Calu3 (cell line): ENCODE measurements around the gene DFFB. TPM values are rescaled to one million over a fixed set of nuclear protein-coding genes. Genes with fewer than 3 reads are reported as not detected.

ENCODE experiments used
- BruUV-seq: library from RNA; stranded (reverse); fragments of 400-500 nt; replicated peaks from 2 replicates; lab custom pipeline; 2021; lab: Mats Ljungman, UMichigan
- CTCF ChIA-PET: fragments of 300-600 bp; sonication (Branson Sonifier 250); formaldehyde crosslinking; loops from one replicate; lab custom pipeline; 2022; ENCODE audit warnings: antibody characterized with exemption; lab: Charles Lee
- DNase-seq: peaks from one replicate; pipeline ENCODE4 v3.0.0; 2022
- H3K27ac Mint-ChIP-seq: one replicate; pipeline ENCODE4 v1.8.0; 2022; ENCODE audit warnings: mixed read lengths; ENCODE audit not compliant: unreplicated experiment
- H3K27me3 Mint-ChIP-seq: one replicate; pipeline ENCODE4 v1.8.0; 2022; ENCODE audit warnings: mixed read lengths; ENCODE audit not compliant: unreplicated experiment
- H3K36me3 Mint-ChIP-seq: one replicate; pipeline ENCODE4 v1.8.0; 2022; ENCODE audit warnings: mild to moderate bottlenecking, moderate library complexity, mixed read lengths; ENCODE audit not compliant: insufficient read depth, unreplicated experiment
- H3K4me1 Mint-ChIP-seq: one replicate; pipeline ENCODE4 v1.8.0; 2022; ENCODE audit warnings: mild to moderate bottlenecking, low read depth, mixed read lengths; ENCODE audit not compliant: unreplicated experiment
- H3K4me3 Mint-ChIP-seq: one replicate; pipeline ENCODE4 v1.8.0; 2022; ENCODE audit warnings: mild to moderate bottlenecking, low read depth, moderate library complexity, mixed read lengths; ENCODE audit not compliant: unreplicated experiment
- H3K9me3 Mint-ChIP-seq: one replicate; pipeline ENCODE4 v1.8.0; 2022; ENCODE audit warnings: low read depth, mixed read lengths; ENCODE audit not compliant: unreplicated experiment
- intact Hi-C: fragments of 100-400 bp; cut with micrococcal nuclease; formaldehyde crosslinking; loops from one replicate; pipeline ENCODE4 v1.10.0; 2022; ENCODE audit not compliant: unreplicated experiment
- total RNA-seq: library from RNA; stranded (reverse); gene quantifications from 2 replicates; pipeline ENCODE4 v1.2.3, GENCODE V29; 2022
- TF ChIP-seq, protein P1 (sequence below): fragments of 200-600 bp; IDR thresholded peaks from one replicate; pipeline ENCODE4 v1.8.0; 2022; ENCODE audit warnings: antibody characterized with exemption; ENCODE audit not compliant: unreplicated experiment

Gene DFFB
- total RNA-seq, 1 experiment from 2014 or later, result 6.6 TPM

DNA sequence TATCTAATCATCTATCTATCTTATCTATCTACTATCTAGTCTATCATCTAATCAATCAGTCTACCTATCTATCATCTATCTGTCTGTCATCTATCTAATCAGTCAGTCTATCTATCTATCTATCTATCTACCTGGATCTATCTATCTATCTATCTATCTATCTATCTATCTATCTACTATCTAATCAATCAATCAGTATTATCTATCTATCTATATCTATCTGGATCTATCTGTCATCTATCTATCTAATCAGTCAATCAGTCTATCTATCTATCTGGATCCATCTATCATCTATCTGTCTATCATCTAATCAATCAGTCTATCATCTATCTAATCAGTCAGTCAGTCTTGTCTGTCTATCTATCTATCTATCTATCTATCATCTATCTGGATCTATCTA is 69.7 kb downstream of the DFFB start:
- TF ChIP-seq, protein P1, sequence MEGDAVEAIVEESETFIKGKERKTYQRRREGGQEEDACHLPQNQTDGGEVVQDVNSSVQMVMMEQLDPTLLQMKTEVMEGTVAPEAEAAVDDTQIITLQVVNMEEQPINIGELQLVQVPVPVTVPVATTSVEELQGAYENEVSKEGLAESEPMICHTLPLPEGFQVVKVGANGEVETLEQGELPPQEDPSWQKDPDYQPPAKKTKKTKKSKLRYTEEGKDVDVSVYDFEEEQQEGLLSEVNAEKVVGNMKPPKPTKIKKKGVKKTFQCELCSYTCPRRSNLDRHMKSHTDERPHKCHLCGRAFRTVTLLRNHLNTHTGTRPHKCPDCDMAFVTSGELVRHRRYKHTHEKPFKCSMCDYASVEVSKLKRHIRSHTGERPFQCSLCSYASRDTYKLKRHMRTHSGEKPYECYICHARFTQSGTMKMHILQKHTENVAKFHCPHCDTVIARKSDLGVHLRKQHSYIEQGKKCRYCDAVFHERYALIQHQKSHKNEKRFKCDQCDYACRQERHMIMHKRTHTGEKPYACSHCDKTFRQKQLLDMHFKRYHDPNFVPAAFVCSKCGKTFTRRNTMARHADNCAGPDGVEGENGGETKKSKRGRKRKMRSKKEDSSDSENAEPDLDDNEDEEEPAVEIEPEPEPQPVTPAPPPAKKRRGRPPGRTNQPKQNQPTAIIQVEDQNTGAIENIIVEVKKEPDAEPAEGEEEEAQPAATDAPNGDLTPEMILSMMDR, result no peak
- no TSS peak for BruUV-seq
- no peak for DNase-seq
- intact Hi-C loops, result no loop called here
- CTCF ChIA-PET, result no interaction called here
- Mint-ChIP-seq H3K27me3 (peaks cover 70% of the 10 kb centered on the region), H3K4me1 (no peaks in the 10 kb centered on the region), H3K9me3 (peaks cover 12% of the 10 kb centered on the region), H3K4me3 (no peak overlapping the region), H3K36me3 (no peaks in the 10 kb centered on the region), H3K27ac (no peak overlapping the region)

DNA sequence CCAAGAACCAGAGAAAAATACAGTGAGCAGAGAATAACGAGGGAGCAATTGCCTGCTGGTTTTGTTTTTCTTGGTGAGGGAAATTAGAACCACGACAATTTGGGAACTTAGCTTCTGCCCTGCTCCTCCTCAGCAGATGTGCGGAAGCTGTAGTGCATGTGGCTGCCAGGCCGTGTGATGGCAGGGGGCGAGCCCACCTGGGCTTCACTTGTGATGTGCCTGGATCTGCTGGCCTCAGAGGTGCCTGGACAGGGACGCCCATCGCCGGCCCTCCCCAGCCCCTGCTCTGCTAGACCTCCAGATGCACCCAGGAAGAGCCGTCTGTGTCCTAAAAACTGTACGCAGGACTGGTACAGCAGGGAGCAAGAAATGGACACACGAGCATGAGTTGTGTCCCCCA is 71.3 kb downstream of the DFFB start:
- Mint-ChIP-seq H3K36me3 (no peaks in the 10 kb centered on the region), H3K27ac (no peak overlapping the region), H3K27me3 (peaks cover 67% of the 10 kb centered on the region), H3K9me3 (peaks cover 12% of the 10 kb centered on the region), H3K4me1 (no peaks in the 10 kb centered on the region), H3K4me3 (no peak overlapping the region)
- no TSS peak for BruUV-seq
- CTCF ChIA-PET, result no interaction called here
- TF ChIP-seq, protein P1, result no peak
- DNase-seq, result no peak
- intact Hi-C loops, result no loop called here

DNA sequence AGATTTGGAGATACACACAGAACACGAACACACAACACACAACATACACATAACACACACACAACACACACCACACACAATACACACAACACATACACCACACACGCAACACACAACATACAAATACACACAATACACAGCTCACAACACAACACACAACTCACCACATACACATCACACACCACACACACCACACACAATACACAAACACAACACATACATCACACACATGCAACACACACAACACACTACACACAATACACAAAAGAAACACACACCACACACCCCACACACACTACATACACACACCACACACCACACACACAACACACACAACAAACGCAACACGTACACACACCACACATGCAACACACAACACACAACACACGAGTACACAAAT is 71.8 kb downstream of the DFFB start:
- H3K4me1 Mint-ChIP-seq, result no peaks in the 10 kb centered on the region
- intact Hi-C loops, result no loop called here
- BruUV-seq, result no TSS peak
- H3K27ac Mint-ChIP-seq, result no peak overlapping the region
- no peak for DNase-seq
- H3K36me3 Mint-ChIP-seq, result no peaks in the 10 kb centered on the region
- peaks cover 12% of the 10 kb centered on the region for H3K9me3 Mint-ChIP-seq
- peaks cover 69% of the 10 kb centered on the region for H3K27me3 Mint-ChIP-seq
- TF ChIP-seq, protein P1, result no peak
- no peak overlapping the region for H3K4me3 Mint-ChIP-seq
- CTCF ChIA-PET, result interaction anchor here (0.6 kb wide), 1 partner anchor 33 kb away, joined by 4 read pairs; no protein-coding TSS in a partner anchor

DNA sequence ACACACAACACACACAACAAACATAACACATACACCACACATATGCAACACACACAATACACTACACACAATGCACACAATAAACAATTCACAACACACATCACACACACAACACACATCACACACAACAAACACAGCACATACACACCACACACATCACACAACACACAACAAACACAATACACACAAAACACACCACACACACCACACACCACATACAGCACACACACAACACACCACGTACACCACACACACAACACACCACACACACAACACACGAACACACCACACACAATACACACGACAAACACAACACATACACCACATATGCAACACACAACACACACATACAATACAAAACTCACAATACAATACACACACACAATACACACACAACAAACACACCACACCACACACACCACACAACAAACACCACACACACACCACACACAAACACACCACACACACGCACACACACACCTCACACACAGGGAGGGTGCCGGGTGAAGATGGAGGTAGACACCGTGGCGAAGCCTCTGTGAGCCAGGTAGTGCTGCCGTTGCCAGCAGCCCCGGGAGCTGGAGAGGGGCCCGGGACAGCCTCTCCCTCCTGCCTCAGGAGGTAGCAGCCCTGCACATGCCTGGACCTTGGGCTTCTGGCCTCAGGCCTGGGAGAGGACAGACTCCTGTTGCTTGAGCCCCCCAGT is 73.2 kb downstream of the DFFB start:
- no peaks in the 10 kb centered on the region for H3K36me3 Mint-ChIP-seq
- no peak overlapping the region for H3K4me3 Mint-ChIP-seq
- H3K27me3 Mint-ChIP-seq, result peaks cover 74% of the 10 kb centered on the region
- CTCF ChIA-PET, result no interaction called here
- H3K9me3 Mint-ChIP-seq, result peaks cover 12% of the 10 kb centered on the region
- no peak overlapping the region for H3K27ac Mint-ChIP-seq
- intact Hi-C loops, result no loop called here
- H3K4me1 Mint-ChIP-seq, result no peaks in the 10 kb centered on the region
- BruUV-seq, result no TSS peak
- no peak for DNase-seq
- TF ChIP-seq, protein P1, result no peak
